ENCODE data around the gene TATDN2.

Gene TATDN2

DNA sequence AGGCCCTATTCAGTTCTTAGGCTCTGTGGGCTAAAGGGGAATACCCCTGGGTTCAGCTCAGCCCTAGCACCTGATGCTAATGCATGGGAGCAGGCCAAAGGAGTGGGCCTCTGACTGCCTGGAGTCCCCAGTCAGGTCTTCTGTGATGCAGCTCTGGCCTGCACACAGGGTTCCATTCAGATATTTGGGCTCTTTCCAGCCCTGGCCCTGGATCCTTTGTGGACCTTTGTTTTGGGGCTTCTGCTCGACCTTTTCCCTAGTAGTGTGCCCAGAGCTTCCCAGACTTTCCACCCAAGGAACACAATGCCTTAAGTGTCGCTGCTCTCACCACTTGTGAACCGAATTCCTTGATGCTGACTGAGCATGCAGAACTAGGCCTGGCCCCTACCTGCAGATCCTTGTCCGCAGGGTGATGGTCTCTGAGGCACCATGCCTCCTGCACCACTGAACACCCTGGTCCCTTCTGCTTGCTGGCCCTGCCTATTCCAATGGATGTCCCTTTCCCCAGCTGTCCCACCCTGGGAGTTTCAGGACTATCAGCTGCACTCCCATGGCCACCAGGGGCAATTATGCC lies 67.6 kb downstream of the TATDN2 start:
- H3K4me3 ChIP-seq (ENCODE audit: low read depth, low read length) = no peak overlapping the region

GRCh38 chr3:10317311-10317960 lies 69.2 kb downstream of the TATDN2 start:
- no peak overlapping the region for H3K4me3 ChIP-seq (ENCODE audit: low read depth, low read length)

DNA sequence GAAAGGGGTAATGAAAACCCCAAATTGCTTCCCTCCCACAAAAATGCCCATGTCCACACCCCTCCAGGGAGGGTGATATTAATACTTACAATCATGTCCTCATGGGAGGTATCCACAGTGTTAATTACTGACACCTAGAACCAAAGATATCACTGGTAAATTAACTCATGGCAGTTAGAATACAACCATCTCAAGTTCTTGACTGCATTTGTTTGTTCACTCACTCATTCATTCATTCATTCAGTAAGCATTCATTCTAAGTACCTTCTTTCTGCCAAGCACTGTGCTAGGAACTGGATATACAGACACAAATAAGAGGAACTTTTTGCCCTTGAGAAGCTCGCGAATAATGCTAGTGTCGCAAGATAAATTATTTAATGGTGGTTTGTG lies 69.7 kb downstream of the TATDN2 start:
- H3K4me3 ChIP-seq (ENCODE audit: low read depth, low read length) = no peak overlapping the region

- no peak overlapping the region for H3K4me3 ChIP-seq (ENCODE audit: low read depth, low read length)
Measured at GRCh38 chr3:10319251-10319650, 71.0 kb downstream of the TATDN2 start.

DNA sequence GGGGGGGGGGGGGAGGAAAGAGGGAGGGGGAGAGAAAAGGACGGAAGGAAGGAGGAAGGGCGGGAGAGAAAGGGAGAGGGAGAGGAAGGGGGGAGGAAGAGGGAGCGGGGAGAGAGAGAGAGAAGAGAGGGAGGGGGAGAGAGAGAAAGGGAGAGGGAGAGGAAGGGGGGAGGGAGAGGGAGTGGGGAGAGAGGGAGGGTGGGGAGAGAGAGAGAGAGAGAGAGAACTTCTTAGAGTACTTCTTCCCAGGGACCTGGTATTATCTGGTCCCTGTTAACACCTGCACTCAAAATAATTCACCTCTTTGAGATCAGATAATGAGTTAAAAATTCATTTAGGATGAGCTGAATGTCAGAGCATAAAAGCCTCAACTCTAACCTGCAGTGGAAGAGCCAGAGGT lies 71.5 kb downstream of the TATDN2 start:
- H3K4me3 ChIP-seq (ENCODE audit: low read depth, low read length) = peak overlapping the region; percentile 98

DNA sequence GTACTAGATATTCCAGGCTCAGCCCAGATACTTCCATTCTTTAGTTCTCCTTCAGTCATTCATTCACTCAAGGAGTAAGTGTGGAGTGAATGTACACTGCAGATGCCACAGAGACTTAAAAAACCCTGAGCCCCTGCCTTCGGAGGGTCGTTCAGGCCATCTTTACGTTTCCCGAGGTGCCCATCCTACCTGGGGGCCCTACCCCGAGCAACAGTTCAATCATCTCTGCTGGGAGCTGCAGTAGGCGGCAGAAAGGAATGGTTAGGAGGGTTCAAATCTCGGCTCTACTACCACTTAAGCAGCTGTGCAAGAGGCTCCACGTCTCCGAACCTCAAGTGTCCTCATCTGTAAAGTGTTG lies 72.0 kb downstream of the TATDN2 start:
- H3K4me3 ChIP-seq (ENCODE audit: low read depth, low read length) = peak overlapping the region; percentile 98

DNA sequence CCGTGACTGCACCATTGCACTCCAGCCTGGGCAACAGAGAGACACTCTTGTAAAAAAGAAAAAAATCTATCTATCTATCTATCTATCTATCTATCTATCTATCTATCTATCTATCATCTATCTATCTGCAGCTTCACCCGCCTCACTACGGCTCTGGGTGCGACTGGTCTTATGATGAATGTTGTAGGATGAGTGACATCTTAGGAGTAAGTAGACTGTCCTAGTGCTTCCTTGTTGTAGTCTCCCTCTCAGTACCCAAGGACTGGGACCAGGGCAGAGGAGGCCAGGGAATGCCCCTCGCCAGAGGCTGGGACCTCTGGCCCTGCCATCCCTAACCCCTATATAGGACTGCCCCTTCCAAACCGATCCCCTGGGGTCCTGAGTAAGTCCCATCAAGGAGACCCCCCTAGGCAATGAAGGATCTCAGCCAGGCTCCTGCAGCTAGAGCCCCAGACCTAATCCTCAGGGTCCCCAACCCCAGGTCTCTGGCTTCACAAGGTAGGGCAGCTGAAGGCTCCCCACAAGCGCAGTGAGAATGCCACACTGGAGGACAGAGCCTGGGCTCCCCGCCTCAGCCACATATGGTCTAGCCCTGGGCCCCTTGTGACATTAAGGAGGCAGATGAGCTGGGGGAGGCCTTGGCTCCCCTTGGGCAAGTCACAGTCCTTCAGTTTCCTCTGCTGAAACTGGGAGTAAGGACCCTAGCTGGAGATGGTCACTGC lies 73.5 kb downstream of the TATDN2 start:
- no peak overlapping the region for H3K4me3 ChIP-seq (ENCODE audit: low read depth, low read length)

DNA sequence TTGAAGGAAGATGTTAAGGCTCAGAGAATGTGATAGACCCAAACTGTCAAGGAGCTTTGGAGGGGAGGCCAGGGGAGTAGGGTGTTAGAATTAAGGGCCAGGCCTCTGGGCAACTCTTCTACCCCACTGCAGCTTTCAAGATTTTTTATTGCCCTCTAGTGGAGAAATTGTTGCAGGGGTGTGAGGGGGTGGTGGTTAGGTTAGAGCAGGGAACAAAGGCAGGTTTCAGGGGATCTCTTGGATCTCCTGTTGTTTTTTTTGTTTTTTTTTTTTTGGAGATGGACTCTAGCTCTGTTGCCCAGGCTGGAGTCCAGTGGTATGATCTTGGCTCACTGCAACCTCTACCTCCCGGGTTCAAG lies 74.1 kb downstream of the TATDN2 start:
- H3K4me3 ChIP-seq (ENCODE audit: low read depth, low read length) = no peak overlapping the region

- H3K4me3 ChIP-seq (ENCODE audit: low read depth, low read length) = no peak overlapping the region
Measured at GRCh38 chr3:10327592-10327991, 79.3 kb downstream of the TATDN2 start.

GRCh38 chr3:10328460-10329071 lies 80.3 kb downstream of the TATDN2 start:
- no peak overlapping the region for H3K4me3 ChIP-seq (ENCODE audit: low read depth, low read length)

GRCh38 chr3:10329495-10330015 lies 81.3 kb downstream of the TATDN2 start:
- H3K4me3 ChIP-seq (ENCODE audit: low read depth, low read length) = no peak overlapping the region

- H3K4me3 ChIP-seq (ENCODE audit: low read depth, low read length) = no peak overlapping the region
Measured at GRCh38 chr3:10330319-10330718, 82.1 kb downstream of the TATDN2 start.
